ENCODE results near the gene SLC25A44. TPM values are rescaled to one million over a fixed set of nuclear protein-coding genes. Genes with fewer than 3 reads are reported as not detected.
"Not testable (repeated sequence)": the region's sequence is repeated elsewhere in the genome, so short reads cannot be mapped to it uniquely, and the experiment has no call there.

The SLC25A44 gene
- total RNA-seq, 2 donors from 2014 or later, result 10.7 to 23.7 TPM

DNA sequence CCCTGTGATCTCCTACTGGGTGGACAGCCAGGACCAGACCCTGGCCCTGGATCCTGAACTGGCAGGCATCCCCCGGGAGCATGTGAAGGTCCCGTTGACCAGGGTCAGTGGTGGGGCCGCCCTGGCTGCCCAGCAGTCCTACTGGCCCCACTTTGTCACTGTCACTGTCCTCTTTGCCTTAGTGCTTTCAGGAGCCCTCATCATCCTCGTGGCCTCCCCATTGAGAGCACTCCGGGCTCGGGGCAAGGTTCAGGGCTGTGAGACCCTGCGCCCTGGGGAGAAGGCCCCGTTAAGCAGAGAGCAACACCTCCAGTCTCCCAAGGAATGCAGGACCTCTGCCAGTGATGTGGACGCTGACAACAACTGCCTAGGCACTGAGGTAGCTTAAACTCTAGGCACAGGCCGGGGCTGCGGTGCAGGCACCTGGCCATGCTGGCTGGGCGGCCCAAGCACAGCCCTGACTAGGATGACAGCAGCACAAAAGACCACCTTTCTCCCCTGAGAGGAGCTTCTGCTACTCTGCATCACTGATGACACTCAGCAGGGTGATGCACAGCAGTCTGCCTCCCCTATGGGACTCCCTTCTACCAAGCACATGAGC, 17.2 kb upstream of the SLC25A44 start:
- Histone ChIP-seq H3K9me3 (no peaks in the 10 kb centered on the region), H3K36me3 (peaks cover 6% of the 10 kb centered on the region), H3K27me3 (replicated peaks; ENCODE audit: insufficient read depth) (no peaks in the 10 kb centered on the region), H3K27ac (no peak overlapping the region), H3K4me1 (ENCODE audit: control insufficient read depth in 1 of 2, low read depth in 2 of 2) (no peaks in the 10 kb centered on the region), H3K4me3 (no peak overlapping the region)
- DNase-seq (ENCODE audit: low spot score), result no peak
- TF ChIP-seq, protein P1, sequence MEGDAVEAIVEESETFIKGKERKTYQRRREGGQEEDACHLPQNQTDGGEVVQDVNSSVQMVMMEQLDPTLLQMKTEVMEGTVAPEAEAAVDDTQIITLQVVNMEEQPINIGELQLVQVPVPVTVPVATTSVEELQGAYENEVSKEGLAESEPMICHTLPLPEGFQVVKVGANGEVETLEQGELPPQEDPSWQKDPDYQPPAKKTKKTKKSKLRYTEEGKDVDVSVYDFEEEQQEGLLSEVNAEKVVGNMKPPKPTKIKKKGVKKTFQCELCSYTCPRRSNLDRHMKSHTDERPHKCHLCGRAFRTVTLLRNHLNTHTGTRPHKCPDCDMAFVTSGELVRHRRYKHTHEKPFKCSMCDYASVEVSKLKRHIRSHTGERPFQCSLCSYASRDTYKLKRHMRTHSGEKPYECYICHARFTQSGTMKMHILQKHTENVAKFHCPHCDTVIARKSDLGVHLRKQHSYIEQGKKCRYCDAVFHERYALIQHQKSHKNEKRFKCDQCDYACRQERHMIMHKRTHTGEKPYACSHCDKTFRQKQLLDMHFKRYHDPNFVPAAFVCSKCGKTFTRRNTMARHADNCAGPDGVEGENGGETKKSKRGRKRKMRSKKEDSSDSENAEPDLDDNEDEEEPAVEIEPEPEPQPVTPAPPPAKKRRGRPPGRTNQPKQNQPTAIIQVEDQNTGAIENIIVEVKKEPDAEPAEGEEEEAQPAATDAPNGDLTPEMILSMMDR (IDR thresholded peaks at IDR 0.05), result no peak
- no peak for ATAC-seq (ENCODE audit: insufficient number of reproducible peaks, low FRiP score, low read depth)

- ATAC-seq (ENCODE audit: insufficient number of reproducible peaks, low FRiP score, low read depth) (no peak), DNase-seq (ENCODE audit: low spot score) (no peak)
- Histone ChIP-seq H3K4me3 (no peak overlapping the region), H3K9me3 (no peaks in the 10 kb centered on the region), H3K27me3 (replicated peaks; ENCODE audit: insufficient read depth) (no peaks in the 10 kb centered on the region), H3K27ac (no peak overlapping the region), H3K36me3 (peaks cover 6% of the 10 kb centered on the region), H3K4me1 (ENCODE audit: control insufficient read depth in 1 of 2, low read depth in 2 of 2) (no peaks in the 10 kb centered on the region)
- TF ChIP-seq, protein P1 (IDR thresholded peaks at IDR 0.05), result no peak
Measured at GRCh38 chr1:156177919-156178654, 15.8 kb upstream of the SLC25A44 start.

GRCh38 chr1:156180471-156180870, 13.4 kb upstream of the SLC25A44 start:
- Histone ChIP-seq H3K27me3 (replicated peaks; ENCODE audit: insufficient read depth) (no peaks in the 10 kb centered on the region), H3K36me3 (peaks cover 6% of the 10 kb centered on the region), H3K4me3 (no peak overlapping the region), H3K27ac (no peak overlapping the region), H3K4me1 (ENCODE audit: control insufficient read depth in 1 of 2, low read depth in 2 of 2) (no peaks in the 10 kb centered on the region), H3K9me3 (no peaks in the 10 kb centered on the region)
- no peak for DNase-seq (ENCODE audit: low spot score)
- ATAC-seq (ENCODE audit: insufficient number of reproducible peaks, low FRiP score, low read depth), result no peak
- TF ChIP-seq, protein P1 (IDR thresholded peaks at IDR 0.05), result no peak

GRCh38 chr1:156181391-156181924, 12.4 kb upstream of the SLC25A44 start:
- not testable (repeated sequence) for H3K36me3 ChIP-seq; H3K4me1 ChIP-seq (ENCODE audit: control insufficient read depth in 1 of 2, low read depth in 2 of 2); H3K4me3 ChIP-seq; DNase-seq (ENCODE audit: low spot score); ATAC-seq (ENCODE audit: insufficient number of reproducible peaks, low FRiP score, low read depth); H3K27ac ChIP-seq; H3K9me3 ChIP-seq; H3K27me3 ChIP-seq (replicated peaks; ENCODE audit: insufficient read depth)

GRCh38 chr1:156182010-156182779, 11.7 kb upstream of the SLC25A44 start:
- ATAC-seq (ENCODE audit: insufficient number of reproducible peaks, low FRiP score, low read depth); H3K27me3 ChIP-seq (replicated peaks; ENCODE audit: insufficient read depth); H3K36me3 ChIP-seq; DNase-seq (ENCODE audit: low spot score); H3K9me3 ChIP-seq; H3K4me3 ChIP-seq; H3K27ac ChIP-seq; H3K4me1 ChIP-seq (ENCODE audit: control insufficient read depth in 1 of 2, low read depth in 2 of 2): not testable (repeated sequence)

- ATAC-seq (ENCODE audit: insufficient number of reproducible peaks, low FRiP score, low read depth); H3K27me3 ChIP-seq (replicated peaks; ENCODE audit: insufficient read depth): not testable (repeated sequence)
Measured at GRCh38 chr1:156186347-156187177, 7.3 kb upstream of the SLC25A44 start.

DNA sequence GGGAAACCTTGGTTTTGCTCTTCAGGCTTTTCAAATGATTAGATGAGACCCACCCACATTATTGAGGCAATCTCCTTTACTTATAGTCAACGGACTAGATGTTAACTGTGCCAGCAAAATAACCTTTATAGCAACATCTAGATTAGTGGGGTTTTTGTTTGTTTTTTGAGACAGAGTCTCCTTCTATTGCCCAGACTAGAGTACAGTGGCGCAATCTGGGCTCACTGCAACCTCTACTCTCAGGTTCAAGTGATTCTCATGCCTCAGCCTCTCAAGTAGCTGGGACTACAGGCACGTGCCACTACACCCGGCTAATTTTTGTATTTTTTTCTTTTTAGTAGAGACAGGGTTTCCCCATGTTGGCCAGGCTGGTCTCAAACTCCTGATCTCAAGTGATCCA, 3.6 kb upstream of the SLC25A44 start:
- DNase-seq (ENCODE audit: low spot score), result not testable (repeated sequence)

More at GRCh38 chr1:156186347-156187177, 7.3 kb upstream of the SLC25A44 start:
- H3K27ac ChIP-seq; H3K9me3 ChIP-seq; H3K4me1 ChIP-seq (ENCODE audit: control insufficient read depth in 1 of 2, low read depth in 2 of 2); DNase-seq (ENCODE audit: low spot score); H3K36me3 ChIP-seq; H3K4me3 ChIP-seq: not testable (repeated sequence)

More for the DNA sequence above, 3.6 kb upstream of the SLC25A44 start:
- not testable (repeated sequence) for H3K9me3 ChIP-seq; H3K36me3 ChIP-seq; H3K27me3 ChIP-seq (replicated peaks; ENCODE audit: insufficient read depth); H3K27ac ChIP-seq; H3K4me3 ChIP-seq; ATAC-seq (ENCODE audit: insufficient number of reproducible peaks, low FRiP score, low read depth)
- H3K4me1 ChIP-seq (ENCODE audit: control insufficient read depth in 1 of 2, low read depth in 2 of 2), result peaks cover 4 to 17% of the 10 kb centered on the region in 2 donors

Measured in thoracic aorta (tissue), 2 donors.